Measurements from ENCODE around the gene TMIGD2.

TMIGD2 gene

DNA sequence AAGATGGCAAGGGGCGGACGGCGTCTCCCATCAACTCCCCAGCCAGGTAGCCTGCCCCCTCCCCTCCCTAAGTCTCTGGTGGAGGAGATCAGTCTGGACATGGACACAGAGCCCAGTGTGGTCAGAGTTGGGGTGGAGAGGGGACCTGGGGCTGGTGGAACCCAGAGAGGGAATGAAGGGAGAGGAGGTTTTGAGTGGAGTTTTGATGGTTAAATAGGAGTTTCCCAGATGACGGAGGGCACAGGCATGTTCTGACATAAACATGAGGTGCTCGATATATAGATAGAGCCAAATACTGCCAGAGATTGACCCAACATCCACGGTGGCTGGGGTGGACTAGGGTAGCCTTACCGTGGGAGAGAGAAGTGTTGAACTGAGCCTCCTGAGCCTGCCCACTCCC lies 16.3 kb upstream of the TMIGD2 start:
- no peak for TF ChIP-seq CTCF (IDR thresholded peaks at IDR 0.05; ENCODE audit: insufficient read depth, low read depth, low read length, missing control alignments)
- H3K4me3 ChIP-seq (ENCODE audit: low read length), result no peak overlapping the region
- DNase-seq (ENCODE audit: low read depth), result no peak

GRCh38 chr19:4316956-4317355 lies 14.8 kb upstream of the TMIGD2 start:
- DNase-seq (ENCODE audit: low read depth), result peak; percentile 31
- no peak for TF ChIP-seq CTCF (IDR thresholded peaks at IDR 0.05; ENCODE audit: insufficient read depth, low read depth, low read length, missing control alignments)
- no peak overlapping the region for H3K4me3 ChIP-seq (ENCODE audit: low read length)

GRCh38 chr19:4313847-4314490 lies 11.8 kb upstream of the TMIGD2 start:
- no peak overlapping the region for H3K4me3 ChIP-seq (ENCODE audit: low read length)
- peak; percentile 25 for DNase-seq (ENCODE audit: low read depth)
- no peak for TF ChIP-seq CTCF (IDR thresholded peaks at IDR 0.05; ENCODE audit: insufficient read depth, low read depth, low read length, missing control alignments)

- no peak overlapping the region for H3K4me3 ChIP-seq (ENCODE audit: low read length)
- peak; percentile 20 for DNase-seq (ENCODE audit: low read depth)
- no peak for TF ChIP-seq CTCF (IDR thresholded peaks at IDR 0.05; ENCODE audit: insufficient read depth, low read depth, low read length, missing control alignments)
These were observed 8.3 kb upstream of the TMIGD2 start for GRCh38 chr19:4310247-4311121.

- H3K4me3 ChIP-seq (ENCODE audit: low read length), result no peak overlapping the region
- DNase-seq (ENCODE audit: low read depth), result no peak
- no peak for TF ChIP-seq CTCF (IDR thresholded peaks at IDR 0.05; ENCODE audit: insufficient read depth, low read depth, low read length, missing control alignments)
These were observed 3.5 kb upstream of the TMIGD2 start for GRCh38 chr19:4305659-4306058.

DNA sequence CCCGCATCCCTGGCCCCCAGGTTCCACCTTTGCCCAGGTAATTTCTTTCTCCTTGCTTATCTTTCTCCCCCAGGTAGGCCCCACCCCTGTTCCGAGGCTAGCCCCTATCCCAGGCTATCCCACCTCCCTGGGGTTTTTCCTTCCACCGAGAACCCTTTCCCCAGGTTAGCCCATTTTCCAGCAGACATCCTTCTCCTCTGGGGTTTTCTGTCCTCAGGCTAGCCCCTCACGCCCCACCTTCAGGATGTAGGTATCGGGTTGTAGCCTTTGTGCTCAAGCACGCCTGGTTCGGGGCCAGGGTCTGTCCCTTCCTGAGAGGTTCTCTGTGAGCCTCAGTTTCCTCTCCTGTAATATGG lies 3.0 kb upstream of the TMIGD2 start:
- TF ChIP-seq CTCF (IDR thresholded peaks at IDR 0.05; ENCODE audit: insufficient read depth, low read depth, low read length, missing control alignments), result no peak
- no peak overlapping the region for H3K4me3 ChIP-seq (ENCODE audit: low read length)
- no peak for DNase-seq (ENCODE audit: low read depth)
